ENCODE results near the gene NPR1.
"Not testable (repeated sequence)": the region's sequence is repeated elsewhere in the genome, so short reads cannot be mapped to it uniquely, and the experiment has no call there.

NPR1 gene

GRCh38 chr1:153683854-153684253, 5.4 kb downstream of the NPR1 start:
- DNase-seq: no peak

GRCh38 chr1:153684892-153685291, 6.4 kb downstream of the NPR1 start:
- DNase-seq: no peak

- DNase-seq: no peak
Measured at GRCh38 chr1:153685544-153686340, 7.3 kb downstream of the NPR1 start.

- DNase-seq: no peak
Measured at GRCh38 chr1:153687346-153688125, 9.0 kb downstream of the NPR1 start.

GRCh38 chr1:153688276-153688675, 9.8 kb downstream of the NPR1 start:
- DNase-seq: no peak

- DNase-seq: no peak
Measured at GRCh38 chr1:153688736-153689328, 10.3 kb downstream of the NPR1 start.

DNA sequence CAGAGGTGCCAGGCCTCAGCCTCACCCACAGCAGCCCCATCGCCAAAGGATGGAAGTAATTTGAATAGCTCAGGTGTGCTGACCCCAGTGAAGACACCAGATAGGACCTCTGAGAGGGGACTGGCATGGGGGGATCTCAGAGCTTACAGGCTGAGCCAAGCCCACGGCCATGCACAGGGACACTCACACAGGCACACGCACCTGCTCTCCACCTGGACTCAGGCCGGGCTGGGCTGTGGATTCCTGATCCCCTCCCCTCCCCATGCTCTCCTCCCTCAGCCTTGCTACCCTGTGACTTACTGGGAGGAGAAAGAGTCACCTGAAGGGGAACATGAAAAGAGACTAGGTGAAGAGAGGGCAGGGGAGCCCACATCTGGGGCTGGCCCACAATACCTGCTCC, 15.0 kb downstream of the NPR1 start:
- DNase-seq: no peak

DNA sequence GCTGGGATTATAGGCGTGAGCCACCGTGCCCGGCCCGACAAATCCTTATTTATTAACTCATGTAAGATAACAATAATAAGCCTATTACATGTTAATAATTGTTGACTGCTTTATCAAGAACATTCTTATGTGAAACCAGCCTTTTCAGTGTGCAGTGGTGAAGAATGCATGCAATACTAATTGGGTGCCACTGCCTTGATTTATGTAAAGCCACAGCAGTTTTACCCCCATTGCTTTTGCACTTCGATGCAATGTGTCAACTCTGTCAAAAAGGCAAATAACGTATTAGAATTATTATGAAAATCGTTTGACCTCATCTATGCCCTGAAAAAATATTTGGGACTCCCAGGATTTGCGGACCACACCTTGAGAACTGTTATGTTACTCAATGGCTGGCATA, 18.3 kb downstream of the NPR1 start:
- DNase-seq: no peak

DNA sequence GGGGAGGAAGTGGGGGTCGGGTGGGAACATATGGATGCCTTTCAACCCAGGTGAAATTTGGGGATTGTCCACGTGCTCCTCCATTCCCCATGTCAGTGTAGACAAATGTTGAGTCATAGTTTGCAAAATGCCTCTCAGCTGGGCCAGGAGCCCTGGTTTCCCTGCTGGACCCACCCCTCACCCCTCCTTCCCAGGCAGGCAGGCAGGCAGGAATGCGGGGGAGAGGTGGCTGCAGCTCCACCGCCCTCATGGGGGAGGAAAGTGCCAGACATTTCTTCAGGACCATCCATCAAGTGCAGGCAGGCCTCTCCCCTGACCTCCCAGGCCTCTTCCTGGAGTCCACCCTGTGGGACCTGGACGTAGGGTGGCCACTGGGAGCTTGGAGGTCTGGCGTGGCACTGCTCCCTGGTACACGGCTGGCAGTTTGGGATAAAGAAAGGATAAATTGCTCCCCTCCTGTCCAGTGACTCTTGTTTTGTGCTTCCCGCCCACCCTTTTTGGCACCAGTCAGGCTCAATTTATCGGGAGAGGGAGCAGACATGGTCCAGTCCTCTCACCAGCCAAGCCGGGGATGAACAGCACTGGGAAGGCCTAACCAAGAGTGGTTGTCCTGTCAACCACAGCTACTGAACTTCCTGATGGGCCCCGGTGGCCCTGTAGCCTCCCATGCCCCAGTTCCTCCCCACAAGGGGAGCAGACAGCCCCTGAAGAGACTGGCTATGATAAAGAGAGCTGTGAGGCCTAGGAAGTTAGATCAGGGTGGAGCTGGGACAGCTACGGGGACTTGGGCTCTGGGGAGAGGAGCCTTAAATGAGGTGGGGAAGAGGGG, 18.9 kb downstream of the NPR1 start:
- no peak for DNase-seq

DNA sequence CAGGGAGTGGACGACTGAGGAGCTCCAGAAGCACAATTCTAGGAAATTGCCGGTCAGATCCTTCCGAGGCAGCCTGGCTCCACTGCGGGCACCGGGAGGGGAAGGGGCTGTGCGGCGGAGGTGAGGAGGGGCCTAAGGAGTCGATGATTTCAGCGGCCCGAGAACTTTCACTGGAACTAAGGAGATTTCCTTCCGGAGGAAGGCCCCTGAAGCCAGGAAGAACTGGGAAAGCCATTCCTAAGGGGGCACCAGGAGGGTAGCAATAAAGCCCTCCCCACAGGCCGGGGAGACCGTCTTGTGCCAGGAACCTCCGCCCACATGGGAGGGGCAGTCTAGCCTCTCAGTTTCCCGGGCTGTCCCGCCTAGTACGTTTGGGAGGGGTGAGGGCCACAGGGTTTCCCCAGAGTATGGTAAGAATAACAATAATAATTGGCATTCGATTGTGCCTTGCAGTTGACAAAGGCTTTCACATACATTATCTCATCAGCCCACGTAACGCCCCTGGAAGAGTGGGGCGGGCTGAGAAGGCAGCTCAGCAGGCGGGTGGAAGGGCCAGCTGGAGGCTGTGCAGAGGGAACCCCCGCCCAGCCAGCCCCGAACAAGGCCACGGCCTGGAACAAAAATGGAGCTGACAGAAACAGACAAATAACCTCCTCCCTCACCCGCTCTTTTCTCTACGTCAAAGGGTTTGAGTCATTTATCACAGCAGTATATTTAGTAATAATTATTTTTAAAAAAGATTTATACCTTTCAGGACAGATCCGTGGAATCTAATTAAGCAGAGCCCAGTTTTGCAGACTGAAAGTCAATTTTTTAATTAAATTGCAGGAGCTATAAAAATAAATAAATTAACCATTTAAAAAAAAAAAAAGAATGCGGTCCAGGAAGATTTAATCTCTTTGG, 19.8 kb downstream of the NPR1 start:
- DNase-seq: no peak

DNA sequence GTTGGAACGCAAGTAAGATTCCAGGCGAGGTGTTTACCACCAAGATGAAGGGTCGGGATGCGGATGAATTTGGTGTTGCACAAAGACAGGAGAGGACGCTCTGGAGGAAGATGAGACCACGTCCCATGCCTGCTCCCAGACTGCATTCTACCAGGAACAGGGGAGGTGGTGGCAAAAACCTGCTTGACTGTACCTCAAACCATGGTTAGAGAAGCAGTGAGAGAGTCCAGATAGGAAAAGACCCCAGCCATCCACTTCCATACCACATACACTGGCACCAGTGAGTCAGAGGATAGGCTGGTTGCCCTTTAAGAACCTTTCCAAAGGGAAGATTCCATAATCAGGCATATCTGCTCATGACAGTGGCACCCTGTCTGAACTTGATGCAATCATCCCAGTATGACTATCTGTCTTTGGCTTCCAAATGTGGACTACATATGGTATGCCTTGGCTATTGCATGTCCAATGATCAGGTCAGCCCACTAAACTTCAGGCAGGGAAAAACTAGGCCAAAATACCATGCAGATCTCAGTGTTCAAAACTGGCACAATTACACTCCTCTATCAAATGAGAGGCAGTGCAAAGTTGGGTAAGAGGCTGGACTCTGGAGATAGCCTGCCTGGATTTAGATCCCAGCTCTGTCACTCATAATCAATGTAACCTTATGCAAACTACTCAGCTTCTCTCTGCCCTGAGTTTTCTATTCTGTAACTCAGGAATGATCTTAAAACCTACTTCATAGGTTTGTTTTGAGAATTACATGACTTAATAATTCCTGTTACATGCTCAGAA, 20.6 kb downstream of the NPR1 start:
- DNase-seq: no peak

GRCh38 chr1:153699768-153700167, 21.3 kb downstream of the NPR1 start:
- no peak for DNase-seq

- peak; percentile 28 for DNase-seq
Measured at GRCh38 chr1:153705484-153705883, 27.0 kb downstream of the NPR1 start.

GRCh38 chr1:153711026-153711425, 32.5 kb downstream of the NPR1 start:
- DNase-seq: no peak

GRCh38 chr1:153716211-153716610, 37.7 kb downstream of the NPR1 start:
- not testable (repeated sequence) for DNase-seq

GRCh38 chr1:153717330-153717729, 38.8 kb downstream of the NPR1 start:
- DNase-seq: no peak

DNA sequence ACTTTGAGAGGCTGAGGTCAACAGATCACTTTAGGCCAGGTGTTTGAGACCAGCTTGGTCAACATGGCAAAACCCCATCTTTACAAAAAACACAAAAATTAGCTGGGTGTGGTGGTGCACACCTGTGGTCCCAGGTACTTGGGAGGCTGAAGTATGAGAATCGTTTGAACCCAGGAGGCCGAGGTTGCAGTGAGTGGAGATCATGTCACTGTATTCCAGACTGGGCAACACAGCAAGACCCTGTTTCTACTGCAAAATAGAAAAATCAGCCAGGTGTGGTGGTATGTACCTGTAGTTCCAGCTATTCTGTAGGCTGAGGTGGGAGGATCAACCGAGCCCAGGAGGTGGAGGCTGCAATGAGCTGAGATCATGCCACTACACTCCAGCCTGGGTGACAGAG, 45.2 kb downstream of the NPR1 start:
- no peak for DNase-seq

DNA sequence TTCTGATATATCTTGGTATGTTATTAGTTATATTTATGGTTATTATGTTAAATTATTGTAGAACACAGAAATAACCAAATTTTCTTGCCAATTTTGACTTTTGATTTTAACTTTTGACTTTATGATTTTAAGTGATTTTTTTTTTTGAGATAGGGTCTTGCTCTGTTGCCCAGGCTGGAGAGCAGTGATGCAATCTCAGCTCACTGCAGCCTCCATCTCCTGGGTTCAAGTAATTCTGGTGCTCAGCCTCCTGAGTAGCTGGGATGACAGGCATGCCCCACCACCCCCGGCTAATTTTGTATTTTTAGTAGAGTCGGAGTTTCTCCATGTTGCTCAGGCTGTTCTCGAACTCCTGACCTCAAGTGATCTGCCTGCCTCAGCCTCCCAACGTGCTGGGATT, 46.1 kb downstream of the NPR1 start:
- not testable (repeated sequence) for DNase-seq

DNA sequence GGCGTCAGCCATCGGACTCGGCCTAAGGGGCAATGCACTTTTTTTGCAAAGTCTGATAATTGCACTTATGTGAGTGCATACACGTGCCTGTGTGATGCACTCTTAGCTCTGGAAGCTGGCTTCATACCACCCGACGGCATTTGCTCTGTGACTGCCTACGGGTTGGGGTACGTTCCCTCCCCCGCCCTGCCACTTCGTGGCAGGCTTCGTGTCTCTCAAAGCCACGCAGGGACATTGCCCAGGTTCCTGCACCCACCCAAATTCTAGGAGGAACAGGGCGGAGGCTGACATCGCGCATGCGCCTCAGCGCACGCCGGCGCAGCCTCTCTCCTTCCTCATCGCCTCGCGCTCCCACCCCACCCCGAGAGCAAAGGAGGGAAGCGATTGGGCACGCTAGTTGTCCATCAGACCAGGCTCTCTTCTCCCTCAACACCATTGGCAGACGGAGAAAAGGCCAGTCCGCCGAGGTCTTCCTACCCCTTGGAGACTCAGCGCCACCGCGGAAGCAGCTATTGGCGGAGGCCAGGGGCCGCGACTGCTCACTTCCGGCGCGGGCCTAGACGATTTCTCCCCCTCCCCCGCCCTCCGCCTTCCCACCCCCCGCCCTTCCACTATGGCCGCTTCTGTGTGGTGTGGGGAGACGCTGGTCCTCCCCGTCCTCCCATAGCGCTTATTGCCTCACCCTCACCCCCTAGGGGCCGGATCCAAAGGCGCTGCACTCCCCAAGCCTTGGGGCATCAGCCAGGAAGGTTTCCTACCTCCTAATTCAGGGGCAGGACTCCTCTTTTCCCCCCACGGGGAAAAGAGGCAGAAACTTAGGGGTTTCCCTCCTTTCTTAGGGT, 49.2 kb downstream of the NPR1 start, which contains the start of gene INTS3:
Gene INTS3, plus strand, starts transcription at position 588 of the 842 bp plus-strand sequence. CDS start 585 bp downstream, outside the sequence.
- peak; percentile 100 for DNase-seq

Data from NCI-H1048 (cell line).